Prostate gland (tissue), 2 donors: ENCODE results near the gene BIRC3. TPM values are rescaled to one million over a fixed set of nuclear protein-coding genes. Genes with fewer than 3 reads are reported as not detected.

Experiments
- DNase-seq: peaks from one replicate; pipeline ENCODE4 v3.0.0-alpha.2; 2019; ENCODE audit warnings: low spot score
- H3K27ac ChIP-seq, 2 donors: fragments of 200-600 bp; sonication (generic); 2 replicates each; pipeline ENCODE4 v1.5.1; 2017 to 2019
- H3K27me3 ChIP-seq: fragments of 200-600 bp; sonication (generic); replicated peaks from 2 replicates; pipeline ENCODE4 v1.5.1; 2019; ENCODE audit not compliant: insufficient read depth
- H3K36me3 ChIP-seq, 2 donors: fragments of 200-600 bp; sonication (generic); 1 replicate in 1 of 2; 2 replicates in 1 of 2; pipeline versions ENCODE4 v1.5.1 to v1.8.1; 2017 to 2019
- H3K4me1 ChIP-seq: fragments of 200-600 bp; sonication (generic); replicated peaks from 2 replicates; pipeline ENCODE4 v1.5.1; 2019
- H3K4me3 ChIP-seq, 2 donors: fragments of 200-600 bp; sonication (generic); 2 replicates each; pipeline ENCODE4 v1.5.1; 2017 to 2019
- H3K9me3 ChIP-seq: fragments of 200-600 bp; sonication (generic); 2 replicates; pipeline ENCODE4 v1.5.1; 2017
- POLR2A ChIP-seq: fragments of 450-650 bp; IDR thresholded peaks from one replicate; pipeline ENCODE4 v1.6.1; 2016; ENCODE audit warnings: antibody characterized with exemption, mild to moderate bottlenecking
- POLR2AphosphoS5 ChIP-seq: sonication (generic); formaldehyde crosslinking; IDR thresholded peaks from one replicate; pipeline ENCODE4 v1.6.1; 2017; ENCODE audit warnings: antibody characterized with exemption
- WGBS: methylation state at CpG from one replicate; pipeline ENCODE4 v1.1.5; 2018; 5-methylcytosine and 5-hydroxymethylcytosine counted together
- intact Hi-C: fragments of 100-400 bp; cut with DNase I; formaldehyde crosslinking; loops from one replicate; pipeline ENCODE4 v1.14.2; 2022
- total RNA-seq, 2 donors: library from RNA; depleted of rRNA; stranded (reverse); fragments of >200 nt; gene quantifications; one replicate each; pipeline ENCODE4 v1.1.0, GENCODE V29; 2016
- TF ChIP-seq, protein P1 (sequence below), 4 experiments: fragments of 200-600 bp in 2 of 4; fragments of 450-650 bp in 2 of 4; sonication (generic) in 2 of 4; IDR thresholded peaks; 1 replicate in 3 of 4; 2 replicates in 1 of 4; pipeline ENCODE4 v1.5.1; 2016 to 2019; ENCODE audit warnings: antibody characterized with exemption in 4 of 4, mild to moderate bottlenecking in 2 of 4, moderate library complexity in 2 of 4

Gene BIRC3
- total RNA-seq, 2 donors from 2014 or later = 5.2 to 9.2 TPM

DNA sequence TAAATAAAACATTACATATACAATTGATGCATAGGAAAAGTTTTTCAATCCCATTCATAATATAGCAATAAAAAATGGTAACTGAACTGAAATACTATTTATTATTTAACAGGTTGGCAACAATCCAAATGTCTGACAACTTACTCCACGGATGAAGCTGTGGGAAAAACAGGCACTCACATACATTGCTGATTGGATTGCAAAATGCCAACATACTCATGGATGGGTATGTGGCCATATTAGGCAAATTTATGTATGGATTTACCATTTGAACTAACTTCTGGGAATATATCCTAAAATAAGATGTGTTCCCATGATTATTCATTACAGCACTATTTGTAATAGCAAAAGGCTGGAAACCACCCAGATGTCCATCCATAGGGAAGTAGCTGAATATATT is 26.5 kb downstream of the BIRC3 start:
- DNase-seq = no peak
- WGBS = 26% methylated on average over 1 of the region's 1 CpG
- no peaks in the 10 kb centered on the region for H3K27me3 ChIP-seq
- no peaks in the 10 kb centered on the region for H3K36me3 ChIP-seq
- TF ChIP-seq, protein P1, sequence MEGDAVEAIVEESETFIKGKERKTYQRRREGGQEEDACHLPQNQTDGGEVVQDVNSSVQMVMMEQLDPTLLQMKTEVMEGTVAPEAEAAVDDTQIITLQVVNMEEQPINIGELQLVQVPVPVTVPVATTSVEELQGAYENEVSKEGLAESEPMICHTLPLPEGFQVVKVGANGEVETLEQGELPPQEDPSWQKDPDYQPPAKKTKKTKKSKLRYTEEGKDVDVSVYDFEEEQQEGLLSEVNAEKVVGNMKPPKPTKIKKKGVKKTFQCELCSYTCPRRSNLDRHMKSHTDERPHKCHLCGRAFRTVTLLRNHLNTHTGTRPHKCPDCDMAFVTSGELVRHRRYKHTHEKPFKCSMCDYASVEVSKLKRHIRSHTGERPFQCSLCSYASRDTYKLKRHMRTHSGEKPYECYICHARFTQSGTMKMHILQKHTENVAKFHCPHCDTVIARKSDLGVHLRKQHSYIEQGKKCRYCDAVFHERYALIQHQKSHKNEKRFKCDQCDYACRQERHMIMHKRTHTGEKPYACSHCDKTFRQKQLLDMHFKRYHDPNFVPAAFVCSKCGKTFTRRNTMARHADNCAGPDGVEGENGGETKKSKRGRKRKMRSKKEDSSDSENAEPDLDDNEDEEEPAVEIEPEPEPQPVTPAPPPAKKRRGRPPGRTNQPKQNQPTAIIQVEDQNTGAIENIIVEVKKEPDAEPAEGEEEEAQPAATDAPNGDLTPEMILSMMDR (IDR thresholded peaks at IDR 0.05) = no peak
- TF ChIP-seq POLR2A (no peak), POLR2AphosphoS5 (no peak)
- H3K4me1 ChIP-seq = no peaks in the 10 kb centered on the region
- no peak overlapping the region for H3K27ac ChIP-seq
- H3K4me3 ChIP-seq = no peak overlapping the region
- no peaks in the 10 kb centered on the region for H3K9me3 ChIP-seq
- intact Hi-C loops = loop anchor here (5.0 to 10.0 kb wide), 3 partner anchors 148 to 268 kb away; partner anchors contain the start of gene YAP1

DNA sequence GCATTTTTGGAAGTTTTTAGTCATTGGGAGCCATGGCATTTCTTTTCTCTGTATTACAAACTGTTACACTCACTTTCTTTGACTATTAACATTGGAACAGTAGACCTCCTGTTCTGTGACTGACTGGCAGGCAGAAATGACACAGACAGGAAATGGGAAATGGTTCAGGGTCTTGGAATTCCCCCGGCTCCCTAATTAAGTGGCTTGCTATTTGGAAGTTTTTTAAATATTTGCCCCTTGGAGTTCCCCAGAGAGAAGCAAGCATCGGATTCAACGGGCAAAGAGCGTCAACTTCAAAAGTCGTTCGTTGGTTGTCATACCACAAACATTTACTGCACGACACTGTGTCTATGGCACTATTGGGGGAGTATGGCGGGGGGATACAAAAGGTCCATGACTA is 28.6 kb downstream of the BIRC3 start:
- no peak for DNase-seq
- Histone ChIP-seq H3K27ac (peak overlapping the region; percentile 98 to 100), H3K4me3 (peak overlapping the region in 1 of 2 donors; percentile 89), H3K4me1 (no peaks in the 10 kb centered on the region), H3K9me3 (no peaks in the 10 kb centered on the region), H3K27me3 (no peaks in the 10 kb centered on the region), H3K36me3 (no peaks in the 10 kb centered on the region)
- intact Hi-C loops = loop anchor here (2.0 to 10.0 kb wide), 3 partner anchors 29 to 231 kb away; partner anchors contain the start of genes BIRC3 and YAP1
- TF ChIP-seq POLR2AphosphoS5 (no peak), POLR2A (no peak)
- TF ChIP-seq, protein P1 (IDR thresholded peaks at IDR 0.05) = no peak
- 16% methylated on average over 8 of the region's 8 CpGs for WGBS

DNA sequence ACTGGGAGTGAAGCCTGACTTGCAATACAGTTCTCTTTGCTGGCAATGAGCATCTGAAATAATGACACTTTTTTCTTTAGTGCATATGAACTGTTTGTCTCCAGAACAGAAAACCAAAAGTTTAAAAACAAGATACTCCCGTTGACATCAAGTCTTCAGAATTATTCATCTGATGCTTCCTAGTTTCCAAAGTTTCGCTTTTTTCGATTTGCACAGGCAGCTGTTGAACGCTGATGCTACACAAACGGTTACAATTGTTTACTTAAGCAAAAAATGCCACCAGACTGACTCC is 29.1 kb downstream of the BIRC3 start:
- Histone ChIP-seq H3K9me3 (no peaks in the 10 kb centered on the region), H3K27me3 (no peaks in the 10 kb centered on the region), H3K4me1 (no peaks in the 10 kb centered on the region), H3K27ac (peak overlapping the region; percentile 98 to 100), H3K4me3 (peak overlapping the region; percentile 89), H3K36me3 (no peaks in the 10 kb centered on the region)
- intact Hi-C loops = loop anchor here (2.0 to 10.0 kb wide), 3 partner anchors 30 to 232 kb away; partner anchors contain the start of genes BIRC3 and YAP1
- 0% methylated on average over 5 of the region's 5 CpGs for WGBS
- TF ChIP-seq POLR2AphosphoS5 (no peak), POLR2A (no peak)
- TF ChIP-seq, protein P1 (IDR thresholded peaks at IDR 0.05) = no peak
- DNase-seq = no peak

DNA sequence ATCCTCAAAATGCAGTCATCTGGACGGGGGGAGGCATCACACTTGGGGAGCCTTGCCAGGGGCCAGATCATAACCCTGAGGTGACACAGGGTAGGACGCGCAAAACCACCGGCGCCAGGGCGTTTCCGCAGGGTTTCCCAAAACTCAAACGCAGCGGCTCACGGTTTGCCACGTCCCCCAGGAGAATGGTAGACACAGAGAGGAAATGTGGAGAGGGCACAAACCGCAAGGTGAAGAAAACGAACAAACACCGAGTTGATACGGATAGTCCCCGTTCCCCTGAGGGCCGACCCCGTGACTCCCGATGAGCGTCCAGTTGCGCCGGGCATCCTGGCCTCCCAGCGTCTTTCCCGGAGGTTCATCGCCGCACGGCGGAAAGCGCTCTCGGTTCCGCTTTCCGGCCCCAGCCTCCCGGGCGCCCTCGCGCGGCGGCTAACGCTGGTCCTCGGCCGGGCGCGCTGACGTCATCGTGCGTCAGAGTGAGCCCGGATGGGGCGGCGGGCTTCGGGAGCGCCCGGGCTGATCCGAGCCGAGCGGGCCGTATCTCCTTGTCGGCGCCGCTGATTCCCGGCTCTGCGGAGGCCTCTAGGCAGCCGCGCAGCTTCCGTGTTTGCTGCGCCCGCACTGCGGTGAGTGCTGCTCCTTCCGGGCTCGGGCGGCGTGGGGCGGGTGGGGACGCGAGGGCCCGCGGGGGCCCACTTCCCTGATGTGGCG is 29.6 kb downstream of the BIRC3 start, which contains the start of gene BIRC2:
TSS of gene BIRC2 (plus strand) at position 467 of the 714 bp plus-strand sequence. CDS start 2,641 bp downstream, outside the sequence.
- DNase-seq = peak; percentile 93
- Histone ChIP-seq H3K27me3 (no peaks in the 10 kb centered on the region), H3K27ac (peak within 1 kb of the TSS; percentile 98 to 100), H3K36me3 (no peaks in the 10 kb centered on the region), H3K4me3 (peak within 1 kb of the TSS; percentile 89), H3K4me1 (no peaks in the 10 kb centered on the region), H3K9me3 (no peaks in the 10 kb centered on the region)
- intact Hi-C loops = loop anchor here (2.0 to 10.0 kb wide), 3 partner anchors 30 to 232 kb away; partner anchors contain the start of genes BIRC3 and YAP1
- TF ChIP-seq POLR2A (peak; percentile 88), POLR2AphosphoS5 (peak; percentile 91)
- TF ChIP-seq, protein P1 (IDR thresholded peaks at IDR 0.05) = peak; percentile 72 to 98 (median 90)
- WGBS = 0% methylated on average over 45 of the region's 77 CpGs
